ENCODE results near the gene HEYL.
"Not testable (repeated sequence)": the region's sequence is repeated elsewhere in the genome, so short reads cannot be mapped to it uniquely, and the experiment has no call there.

Gene HEYL

GRCh38 chr1:39601667-39602255, 37.7 kb downstream of the HEYL start:
- not testable (repeated sequence) for DNase-seq

- DNase-seq, result no peak
Observed at GRCh38 chr1:39596163-39596562, 43.3 kb downstream of the HEYL start.

GRCh38 chr1:39593386-39593785, 46.1 kb downstream of the HEYL start:
- no peak for DNase-seq

GRCh38 chr1:39592069-39592468, 47.4 kb downstream of the HEYL start:
- DNase-seq, result no peak

GRCh38 chr1:39590546-39590945, 48.9 kb downstream of the HEYL start:
- no peak for DNase-seq

- no peak for DNase-seq
Observed at GRCh38 chr1:39585933-39586332, 53.5 kb downstream of the HEYL start.

- DNase-seq, result peak; percentile 67
Observed at GRCh38 chr1:39576016-39576657, 63.3 kb downstream of the HEYL start.

- DNase-seq, result peak; percentile 68
Observed at GRCh38 chr1:39575191-39576015, 64.0 kb downstream of the HEYL start.

GRCh38 chr1:39574646-39575045, 64.8 kb downstream of the HEYL start:
- peak; percentile 33 for DNase-seq
